NT2/D1 (cell line): Measurements from ENCODE around the gene CLGN.
A peak's percentile ranks its signal among the peaks of the same experiment; 100 is the strongest.

Experiments
- DNase-seq: peaks from one replicate; pipeline ENCODE4 v3.0.0-alpha.2; 2011; ENCODE audit warnings: low read depth, low spot score
- H3K27me3 ChIP-seq: 2 replicates; pipeline ENCODE4 v1.6.0; 2011; ENCODE audit warnings: mild to moderate bottlenecking; ENCODE audit not compliant: insufficient read length, insufficient read depth
- H3K36me3 ChIP-seq: 2 replicates; pipeline ENCODE4 v1.6.1; 2011; ENCODE audit warnings: mild to moderate bottlenecking, low read length, mixed read lengths; ENCODE audit not compliant: insufficient read depth, insufficient read length
- H3K4me1 ChIP-seq: 2 replicates; pipeline ENCODE4 v1.5.1; 2011; ENCODE audit not compliant: insufficient read depth, insufficient read length
- H3K4me3 ChIP-seq: 2 replicates; pipeline ENCODE4 v1.5.1; 2011; ENCODE audit warnings: low read depth; ENCODE audit not compliant: insufficient read length
- H3K9ac ChIP-seq: 2 replicates; pipeline ENCODE4 v1.6.0; 2011; ENCODE audit warnings: low read depth; ENCODE audit not compliant: insufficient read length
- H3K9me3 ChIP-seq: 2 replicates; pipeline ENCODE4 v1.5.1; 2011; ENCODE audit warnings: mild to moderate bottlenecking, low read length; ENCODE audit not compliant: insufficient read depth
- SUZ12 ChIP-seq: IDR thresholded peaks from 2 replicates; pipeline ENCODE4 v1.6.1; 2011; ENCODE audit not compliant: insufficient read length, insufficient read depth; ENCODE audit errors: extremely low read depth
- YY1 ChIP-seq: IDR thresholded peaks from 2 replicates; pipeline ENCODE4 v1.6.1; 2011; ENCODE audit not compliant: insufficient read length, insufficient read depth
- ZNF274 ChIP-seq: IDR thresholded peaks from 2 replicates; pipeline ENCODE4 v1.6.1; 2011; ENCODE audit warnings: mild to moderate bottlenecking, low read depth, low read length

CLGN gene, protein sequence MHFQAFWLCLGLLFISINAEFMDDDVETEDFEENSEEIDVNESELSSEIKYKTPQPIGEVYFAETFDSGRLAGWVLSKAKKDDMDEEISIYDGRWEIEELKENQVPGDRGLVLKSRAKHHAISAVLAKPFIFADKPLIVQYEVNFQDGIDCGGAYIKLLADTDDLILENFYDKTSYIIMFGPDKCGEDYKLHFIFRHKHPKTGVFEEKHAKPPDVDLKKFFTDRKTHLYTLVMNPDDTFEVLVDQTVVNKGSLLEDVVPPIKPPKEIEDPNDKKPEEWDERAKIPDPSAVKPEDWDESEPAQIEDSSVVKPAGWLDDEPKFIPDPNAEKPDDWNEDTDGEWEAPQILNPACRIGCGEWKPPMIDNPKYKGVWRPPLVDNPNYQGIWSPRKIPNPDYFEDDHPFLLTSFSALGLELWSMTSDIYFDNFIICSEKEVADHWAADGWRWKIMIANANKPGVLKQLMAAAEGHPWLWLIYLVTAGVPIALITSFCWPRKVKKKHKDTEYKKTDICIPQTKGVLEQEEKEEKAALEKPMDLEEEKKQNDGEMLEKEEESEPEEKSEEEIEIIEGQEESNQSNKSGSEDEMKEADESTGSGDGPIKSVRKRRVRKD

DNA sequence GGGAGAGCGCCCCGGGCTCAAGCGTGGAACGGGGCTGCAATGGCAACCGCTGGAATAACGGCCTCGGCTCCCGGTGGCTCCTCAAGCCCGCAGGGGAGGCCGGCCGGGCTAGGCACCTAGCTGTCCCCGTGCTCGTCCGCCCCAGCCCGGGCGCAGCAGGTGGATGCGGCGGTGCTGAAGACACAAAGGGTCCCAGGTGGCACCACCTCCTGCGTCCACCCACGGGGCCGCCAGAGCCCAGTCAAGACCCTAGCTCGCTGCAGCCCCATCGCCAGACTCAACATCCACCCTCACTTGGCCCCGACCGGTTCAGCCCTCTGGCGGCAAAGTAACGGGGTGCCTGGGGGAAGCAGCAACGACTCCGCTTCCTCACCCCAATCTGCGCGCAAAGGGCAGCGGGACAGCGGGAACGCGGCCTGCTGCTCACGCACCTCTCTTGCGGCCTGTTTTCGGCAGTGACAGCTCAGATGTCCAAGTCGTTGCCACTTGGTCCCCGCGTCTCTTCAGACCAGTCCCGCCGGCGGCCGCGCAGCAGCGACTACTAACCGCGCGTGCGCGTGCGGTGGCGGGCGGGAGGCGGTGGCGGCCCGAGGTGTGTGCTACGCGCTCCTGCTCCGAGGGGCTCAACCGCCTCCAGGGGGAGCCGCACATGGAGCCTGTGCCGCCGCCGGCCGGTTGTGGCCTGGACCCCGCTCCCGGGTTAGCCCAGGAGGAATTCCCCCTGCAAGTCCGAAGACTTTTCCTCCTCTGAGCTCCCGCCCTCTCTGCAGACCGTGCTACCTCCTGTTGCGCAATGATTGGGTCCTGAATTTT lies at the start of gene CLGN:
CLGN (minus strand) TSS at position 543 of the 813 bp plus-strand sequence. CDS start 14,570 bp downstream, outside the sequence.
- DNase-seq, result peak; percentile 75
- H3K36me3 ChIP-seq, result no peaks in the 10 kb centered on the region
- no peaks in the 10 kb centered on the region for H3K27me3 ChIP-seq
- no peak for TF ChIP-seq SUZ12
- TF ChIP-seq ZNF274, result no peak
- H3K4me3 ChIP-seq, result peak within 1 kb of the TSS; percentile 73
- H3K9ac ChIP-seq, result peak within 1 kb of the TSS; percentile 89
- no peaks in the 10 kb centered on the region for H3K9me3 ChIP-seq
- H3K4me1 ChIP-seq, result no peaks in the 10 kb centered on the region

- Histone ChIP-seq H3K36me3 (no peaks in the 10 kb centered on the region), H3K4me1 (no peaks in the 10 kb centered on the region), H3K9ac (no peak overlapping the region), H3K4me3 (no peak overlapping the region), H3K9me3 (no peaks in the 10 kb centered on the region), H3K27me3 (no peaks in the 10 kb centered on the region)
- no peak for DNase-seq
- no peak for TF ChIP-seq SUZ12
- TF ChIP-seq YY1, result no peak
- TF ChIP-seq ZNF274, result no peak
These were observed 44.7 kb upstream of the CLGN start for GRCh38 chr4:140472156-140472555.

GRCh38 chr4:140469791-140470733 lies 42.6 kb upstream of the CLGN start:
- TF ChIP-seq SUZ12 (no peak), YY1 (no peak)
- Histone ChIP-seq H3K27me3 (no peaks in the 10 kb centered on the region), H3K9ac (no peak overlapping the region), H3K4me1 (no peaks in the 10 kb centered on the region), H3K4me3 (no peak overlapping the region), H3K9me3 (no peaks in the 10 kb centered on the region), H3K36me3 (no peaks in the 10 kb centered on the region)
- no peak for DNase-seq

DNA sequence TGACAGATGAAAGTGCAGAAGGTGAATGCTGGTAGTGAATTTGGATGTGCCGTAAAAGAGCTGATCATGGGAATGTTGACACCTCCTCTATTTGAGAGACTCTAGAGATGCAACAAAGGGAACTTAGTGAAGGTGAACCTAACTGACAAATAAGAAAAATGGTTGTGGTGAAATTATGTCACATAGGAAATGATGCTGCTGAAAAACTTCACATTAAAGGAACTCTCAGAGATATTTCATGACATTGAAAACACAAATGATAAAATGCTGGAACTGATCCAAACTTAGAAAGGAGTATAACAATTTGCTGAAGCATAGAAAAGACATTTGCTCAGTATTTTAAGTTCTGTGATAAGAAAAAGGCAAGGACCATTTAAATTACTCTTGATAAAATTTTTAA lies 38.7 kb upstream of the CLGN start:
- H3K27me3 ChIP-seq, result no peaks in the 10 kb centered on the region
- DNase-seq, result no peak
- no peak overlapping the region for H3K9ac ChIP-seq

DNA sequence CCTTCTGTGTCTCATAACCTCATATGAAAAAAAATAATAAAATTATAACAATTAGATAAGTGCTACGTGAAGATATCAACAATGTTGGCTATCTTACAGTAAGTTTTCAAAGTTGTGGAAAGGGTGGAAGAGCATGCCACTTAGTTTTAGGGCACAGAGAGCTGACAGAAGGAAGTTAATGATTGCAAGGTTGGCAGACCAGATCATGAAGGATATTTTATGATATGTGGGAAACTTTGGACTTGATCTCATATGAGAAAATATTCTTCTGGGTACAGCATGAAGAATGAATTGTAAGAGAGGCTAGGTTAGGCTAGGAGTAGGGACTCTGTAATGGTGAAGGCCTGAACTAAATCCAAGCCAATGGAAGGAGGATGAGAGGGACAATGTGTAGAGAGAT lies 36.2 kb upstream of the CLGN start:
- H3K27me3 ChIP-seq, result no peaks in the 10 kb centered on the region
- H3K9ac ChIP-seq, result no peak overlapping the region
- no peaks in the 10 kb centered on the region for H3K36me3 ChIP-seq
- H3K4me1 ChIP-seq, result no peaks in the 10 kb centered on the region
- no peaks in the 10 kb centered on the region for H3K9me3 ChIP-seq
- H3K4me3 ChIP-seq, result no peak overlapping the region
- DNase-seq, result no peak
- TF ChIP-seq ZNF274 (no peak), SUZ12 (no peak), YY1 (no peak)

More for the DNA sequence above, 38.7 kb upstream of the CLGN start:
- Histone ChIP-seq H3K4me1 (no peaks in the 10 kb centered on the region), H3K4me3 (no peak overlapping the region), H3K36me3 (no peaks in the 10 kb centered on the region), H3K9me3 (no peaks in the 10 kb centered on the region)
- TF ChIP-seq ZNF274, result no peak
- no peak for TF ChIP-seq SUZ12
- no peak for TF ChIP-seq YY1

GRCh38 chr4:140463182-140463581 lies 35.7 kb upstream of the CLGN start:
- Histone ChIP-seq H3K4me1 (no peaks in the 10 kb centered on the region), H3K27me3 (no peaks in the 10 kb centered on the region), H3K4me3 (no peak overlapping the region), H3K9ac (no peak overlapping the region), H3K9me3 (no peaks in the 10 kb centered on the region), H3K36me3 (no peaks in the 10 kb centered on the region)
- no peak for DNase-seq
- TF ChIP-seq SUZ12, result no peak
- no peak for TF ChIP-seq YY1
- TF ChIP-seq ZNF274, result no peak
